HG02885 (cell line): ENCODE data around the gene MYO16.
"Not testable (repeated sequence)": the region's sequence is repeated elsewhere in the genome, so short reads cannot be mapped to it uniquely, and the experiment has no call there.

Source experiments
- ATAC-seq: cut with Tn5 transposase; IDR thresholded peaks from one replicate; pipeline ENCODE4 v1.9.1; 2021; ENCODE audit warnings: mild to moderate bottlenecking; ENCODE audit not compliant: unreplicated experiment, poor library complexity

The MYO16 gene

GRCh38 chr13:109207622-109208021 lies 578.2 kb downstream of the MYO16 start:
- ATAC-seq: no peak

- ATAC-seq: no peak
Observed at GRCh38 chr13:109208522-109208921, 579.1 kb downstream of the MYO16 start.

GRCh38 chr13:109209526-109209925 lies 580.1 kb downstream of the MYO16 start:
- ATAC-seq: no peak

- ATAC-seq: no peak
Observed at GRCh38 chr13:109211616-109212015, 582.2 kb downstream of the MYO16 start.

- no peak for ATAC-seq
Observed at GRCh38 chr13:109212650-109213049, 583.2 kb downstream of the MYO16 start.

GRCh38 chr13:109213714-109214113 lies 584.3 kb downstream of the MYO16 start:
- ATAC-seq: no peak

GRCh38 chr13:109214393-109214792 lies 585.0 kb downstream of the MYO16 start:
- ATAC-seq: no peak

GRCh38 chr13:109215377-109215776 lies 586.0 kb downstream of the MYO16 start:
- ATAC-seq: no peak

- not testable (repeated sequence) for ATAC-seq
Observed at GRCh38 chr13:109217510-109217909, 588.1 kb downstream of the MYO16 start.

- no peak for ATAC-seq
Observed at GRCh38 chr13:109220631-109221030, 591.2 kb downstream of the MYO16 start.

- ATAC-seq: no peak
Observed at GRCh38 chr13:109224033-109224432, 594.6 kb downstream of the MYO16 start.

GRCh38 chr13:109226631-109227030 lies 597.2 kb downstream of the MYO16 start:
- ATAC-seq: no peak

GRCh38 chr13:109227344-109227940 lies 598.0 kb downstream of the MYO16 start:
- ATAC-seq: no peak

GRCh38 chr13:109228211-109228610 lies 598.8 kb downstream of the MYO16 start:
- ATAC-seq: no peak

GRCh38 chr13:109231888-109232287 lies 602.5 kb downstream of the MYO16 start:
- ATAC-seq: no peak

- ATAC-seq: no peak
Observed at GRCh38 chr13:109233293-109233692, 603.9 kb downstream of the MYO16 start.

- ATAC-seq: no peak
Observed at GRCh38 chr13:109235901-109236300, 606.5 kb downstream of the MYO16 start.

GRCh38 chr13:109241160-109241559 lies 611.7 kb downstream of the MYO16 start:
- ATAC-seq: no peak

GRCh38 chr13:109243311-109243951 lies 614.0 kb downstream of the MYO16 start:
- no peak for ATAC-seq

- ATAC-seq: no peak
Observed at GRCh38 chr13:109244566-109244965, 615.2 kb downstream of the MYO16 start.

- ATAC-seq: no peak
Observed at GRCh38 chr13:109246001-109246400, 616.6 kb downstream of the MYO16 start.
